HepG2 (cell line): ENCODE results near the gene ATP1A1. TPM values are rescaled to one million over a fixed set of nuclear protein-coding genes. Genes with fewer than 3 reads are reported as not detected.
A peak's percentile ranks its signal among the peaks of the same experiment; 100 is the strongest.

Experiments
- ARID2 ChIP-seq: sonication (generic); formaldehyde crosslinking; IDR thresholded peaks from 2 replicates; pipeline ENCODE4 v1.8.1; 2022; ENCODE audit warnings: mild to moderate bottlenecking, missing genetic modification reagents, borderline replicate concordance
- ASH2L ChIP-seq: fragments of 300-600, 200-600 bp; sonication (generic); IDR thresholded peaks from 2 replicates; pipeline ENCODE4 v1.7.0; 2017; ENCODE audit warnings: low read depth, mild to moderate bottlenecking, moderate library complexity, mixed read lengths, low read length; ENCODE audit not compliant: insufficient read length
- CEBPB ChIP-seq: IDR thresholded peaks from 2 replicates; pipeline ENCODE4 v1.6.1; 2011; ENCODE audit warnings: low read depth, low read length, improper control_type of control experiment, borderline replicate concordance
- CREM ChIP-seq, 2 experiments: sonication (generic) in 1 of 2; formaldehyde crosslinking in 1 of 2; IDR thresholded peaks; 2 replicates each; pipeline versions ENCODE4 v1.4.0 to v1.6.1; 2016 to 2020; ENCODE audit warnings: antibody characterized with exemption in 1 of 2, mild to moderate bottlenecking in 1 of 2, missing genetic modification reagents in 1 of 2
- GPN1 ChIP-seq: sonication (generic); formaldehyde crosslinking; IDR thresholded peaks from 2 replicates; pipeline ENCODE4 v1.5.1; 2020; ENCODE audit warnings: missing genetic modification reagents, borderline replicate concordance
- HNRNPK ChIP-seq: fragments of 200-400 bp; formaldehyde crosslinking; IDR thresholded peaks from 2 replicates; pipeline ENCODE4 v1.6.1; 2018; ENCODE audit warnings: low read length, low read depth, moderate library complexity, mild to moderate bottlenecking; ENCODE audit not compliant: poor library complexity, severe bottlenecking
- ISL2 ChIP-seq: sonication (generic); formaldehyde crosslinking; IDR thresholded peaks from 2 replicates; pipeline ENCODE4 v1.5.0; 2020; ENCODE audit warnings: missing genetic modification reagents
- JUNB ChIP-seq: sonication (generic); formaldehyde crosslinking; IDR thresholded peaks from 2 replicates; pipeline ENCODE4 v1.8.0; 2022; ENCODE audit warnings: missing genetic modification reagents, mild to moderate bottlenecking, borderline replicate concordance
- MBNL3 ChIP-seq: fragments of 250-450 bp; sonication (Bioruptor Pico); conservative IDR thresholded peaks from 2 replicates; pipeline ENCODE4 v1.8.0; 2022; ENCODE audit warnings: mild to moderate bottlenecking, inconsistent platforms
- POLR2A ChIP-seq, 2 experiments: IDR thresholded peaks; 2 replicates each; pipeline ENCODE4 v1.6.1; 2011; ENCODE audit warnings: low read depth in 2 of 2, low read length in 2 of 2, mild to moderate bottlenecking in 1 of 2, moderate library complexity in 1 of 2; ENCODE audit not compliant: insufficient read depth in 1 of 2
- RBAK ChIP-seq: sonication (generic); formaldehyde crosslinking; IDR thresholded peaks from 2 replicates; pipeline ENCODE4 v1.5.1; 2020; ENCODE audit warnings: mild to moderate bottlenecking, missing genetic modification reagents
- RXRB ChIP-seq: IDR thresholded peaks from 2 replicates; pipeline ENCODE4 v1.6.1; 2016; ENCODE audit warnings: borderline replicate concordance, missing genetic modification reagents, missing compliant biosample characterization
- SALL1 ChIP-seq: sonication (generic); formaldehyde crosslinking; IDR thresholded peaks from 2 replicates; pipeline ENCODE4 v1.8.0; 2022; ENCODE audit warnings: mild to moderate bottlenecking, missing genetic modification reagents
- SOX5 ChIP-seq: IDR thresholded peaks from 2 replicates; pipeline ENCODE4 v1.6.1; 2016; ENCODE audit warnings: borderline replicate concordance
- TBX2 ChIP-seq: sonication (generic); formaldehyde crosslinking; IDR thresholded peaks from 2 replicates; pipeline ENCODE4 v1.5.0; 2020; ENCODE audit warnings: missing genetic modification reagents, mild to moderate bottlenecking, borderline replicate concordance
- TCF12 ChIP-seq, 2 experiments: fragments of 450-650 bp in 1 of 2; sonication (generic) in 1 of 2; formaldehyde crosslinking in 1 of 2; IDR thresholded peaks; 2 replicates each; pipeline versions ENCODE4 v1.6.1 to v1.8.0; 2017 to 2022; ENCODE audit warnings: antibody characterized with exemption in 1 of 2, mild to moderate bottlenecking in 1 of 2, missing genetic modification reagents in 1 of 2, moderate library complexity in 1 of 2
- TIGD3 ChIP-seq: sonication (generic); formaldehyde crosslinking; IDR thresholded peaks from 2 replicates; pipeline ENCODE4 v1.5.1; 2020; ENCODE audit warnings: mild to moderate bottlenecking, missing genetic modification reagents, borderline replicate concordance
- ZBTB7B ChIP-seq: sonication (generic); formaldehyde crosslinking; IDR thresholded peaks from 2 replicates; pipeline ENCODE4 v1.4.0; 2020; ENCODE audit warnings: missing genetic modification reagents
- ZC3H4 ChIP-seq: sonication (generic); formaldehyde crosslinking; IDR thresholded peaks from 2 replicates; pipeline ENCODE4 v1.4.0; 2020; ENCODE audit warnings: missing genetic modification reagents, borderline replicate concordance
- ZFP1 ChIP-seq: IDR thresholded peaks from 2 replicates; pipeline ENCODE4 v1.6.1; 2016
- ZNF331 ChIP-seq: sonication (generic); formaldehyde crosslinking; IDR thresholded peaks from 2 replicates; pipeline ENCODE4 v1.4.0; 2020; ENCODE audit warnings: missing genetic modification reagents
- ZNF350 ChIP-seq: sonication (generic); formaldehyde crosslinking; IDR thresholded peaks from 2 replicates; pipeline ENCODE4 v1.4.0; 2020; ENCODE audit warnings: mild to moderate bottlenecking, low read depth, missing genetic modification reagents, borderline replicate concordance
- ZNF484 ChIP-seq: sonication (generic); formaldehyde crosslinking; IDR thresholded peaks from 2 replicates; pipeline ENCODE4 v1.5.1; 2020; ENCODE audit warnings: mild to moderate bottlenecking, low read depth, missing genetic modification reagents, borderline replicate concordance
- ZNF747 ChIP-seq: sonication (generic); formaldehyde crosslinking; IDR thresholded peaks from 2 replicates; pipeline ENCODE4 v1.8.1; 2023; ENCODE audit warnings: missing genetic modification reagents, mild to moderate bottlenecking, borderline replicate concordance
- ZNF772 ChIP-seq: sonication (generic); formaldehyde crosslinking; IDR thresholded peaks from 2 replicates; pipeline ENCODE4 v1.5.0; 2020; ENCODE audit warnings: mild to moderate bottlenecking, missing genetic modification reagents
- polyA plus RNA-seq, 8 experiments: library from polyadenylated mRNA; depleted of rRNA in 3 of 8; stranded (reverse) in 7 of 8; unstranded in 1 of 8; fragments of >200 nt; fragmentation: Illumina TruSeq in 4 of 8; extraction: Trizol in 4 of 8; gene quantifications; 2 replicates each; pipeline versions ENCODE4 v1.2.1 to v1.2.3, GENCODE V29; 2011 to 2016; ENCODE audit warnings: low read depth in 4 of 8, missing spikeins in 1 of 8, mixed read lengths in 1 of 8; ENCODE audit not compliant: insufficient read depth in 1 of 8
- total RNA-seq, 5 experiments: library from RNA; depleted of rRNA; stranded (reverse); fragments of >200 nt; fragmentation: Illumina TruSeq; extraction: Trizol; gene quantifications; 2 replicates each; pipeline ENCODE4 v1.2.3, GENCODE V29; 2016; ENCODE audit warnings: low read depth in 1 of 5
- TF ChIP-seq, protein P1 (sequence below): sonication (generic); formaldehyde crosslinking; IDR thresholded peaks from 2 replicates; pipeline ENCODE4 v1.4.0; 2020; ENCODE audit warnings: missing genetic modification reagents, mild to moderate bottlenecking, borderline replicate concordance

ATP1A1 gene
- total and polyA plus RNA-seq, 2 of the 13 experiments (the other 11 are each of a cell fraction or from before 2014, with no cell fraction given) = 280 to 705 TPM

DNA sequence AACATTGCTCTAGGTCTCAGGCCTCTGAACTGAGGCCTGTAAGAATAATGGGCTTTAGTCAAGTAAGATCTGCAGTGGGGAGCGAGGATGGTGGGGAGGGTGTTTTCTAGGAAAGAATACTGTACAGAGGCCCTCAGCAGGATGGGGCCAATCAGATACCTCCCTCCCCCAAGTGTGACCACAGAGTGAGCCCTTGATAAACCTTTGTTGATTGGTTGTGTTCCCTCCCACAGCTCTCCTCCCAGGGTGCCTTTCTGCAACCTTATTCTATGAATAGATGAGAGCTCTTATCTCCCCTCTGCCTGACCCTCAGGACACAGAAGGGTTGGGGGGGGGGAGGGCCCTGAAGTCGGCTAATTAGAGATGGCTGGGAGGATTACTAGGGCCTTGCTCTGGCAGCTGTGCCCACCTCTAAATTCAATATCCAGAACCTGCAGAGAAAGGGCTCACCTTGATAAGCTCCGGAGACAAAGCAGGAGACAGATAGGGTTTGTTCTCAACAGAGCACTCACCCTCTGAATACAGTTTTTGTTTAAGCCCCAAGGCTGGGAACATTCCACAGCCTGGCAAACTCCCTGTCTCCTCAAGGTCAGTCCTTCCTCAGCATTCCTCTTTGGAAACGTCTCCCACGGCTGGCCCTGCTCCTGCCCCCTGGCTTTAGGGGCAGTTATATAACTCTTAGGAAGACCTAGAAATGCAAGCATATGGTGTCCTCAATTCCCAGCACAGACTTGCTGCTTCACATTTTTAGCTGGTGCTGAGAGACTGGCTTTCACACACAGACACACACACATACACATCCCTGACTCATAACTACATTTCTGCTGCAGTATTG, 42.9 kb downstream of the ATP1A1 start (continued):
- TF ChIP-seq CEBPB (no peak), ASH2L (no peak), ARID2 (CRISPR knock-in tag) (no peak), RXRB (CRISPR knock-in tag) (peak; percentile 47; the same call in 1 of the 2 replicates), TBX2 (CRISPR knock-in tag) (no peak), GPN1 (CRISPR knock-in tag) (no peak), ZC3H4 (CRISPR knock-in tag) (0 out of 2 replicates have a peak, but pooled peaks have one; percentile 61), ZBTB7B (CRISPR knock-in tag) (peak; percentile 62; the same call in 1 of the 2 replicates), ZFP1 (CRISPR knock-in tag) (no peak), RBAK (CRISPR knock-in tag) (no peak), ZNF350 (CRISPR knock-in tag) (no peak), TIGD3 (CRISPR knock-in tag) (no peak), POLR2A (IDR thresholded peaks at IDR 0.05; ENCODE audit: insufficient read depth in 1 of 2, low read depth in 2 of 2, low read length in 2 of 2) (peak; percentile 23 to 35; a peak in 1 of 4 replicates), SALL1 (0 out of 2 replicates have a peak, but pooled peaks have one; percentile 32), ZNF772 (CRISPR knock-in tag) (no peak), ZNF484 (CRISPR knock-in tag) (no peak), ZNF331 (CRISPR knock-in tag) (0 out of 2 replicates have a peak, but pooled peaks have one; percentile 5), ZNF747 (CRISPR knock-in tag) (no peak), MBNL3 (no peak), CREM (IDR thresholded peaks at IDR 0.05) (no peak; the same call in 1 of the 2 replicates), CREM (CRISPR knock-in tag; IDR thresholded peaks at IDR 0.05) (no peak), SOX5 (CRISPR knock-in tag) (no peak), HNRNPK (no peak), TCF12 (IDR thresholded peaks at IDR 0.05) (no peak), TCF12 (CRISPR knock-in tag; IDR thresholded peaks at IDR 0.05) (no peak), JUNB (CRISPR knock-in tag) (no peak), ISL2 (CRISPR knock-in tag) (peak; percentile 46; the same call in 1 of the 2 replicates)
- TF ChIP-seq, protein P1, sequence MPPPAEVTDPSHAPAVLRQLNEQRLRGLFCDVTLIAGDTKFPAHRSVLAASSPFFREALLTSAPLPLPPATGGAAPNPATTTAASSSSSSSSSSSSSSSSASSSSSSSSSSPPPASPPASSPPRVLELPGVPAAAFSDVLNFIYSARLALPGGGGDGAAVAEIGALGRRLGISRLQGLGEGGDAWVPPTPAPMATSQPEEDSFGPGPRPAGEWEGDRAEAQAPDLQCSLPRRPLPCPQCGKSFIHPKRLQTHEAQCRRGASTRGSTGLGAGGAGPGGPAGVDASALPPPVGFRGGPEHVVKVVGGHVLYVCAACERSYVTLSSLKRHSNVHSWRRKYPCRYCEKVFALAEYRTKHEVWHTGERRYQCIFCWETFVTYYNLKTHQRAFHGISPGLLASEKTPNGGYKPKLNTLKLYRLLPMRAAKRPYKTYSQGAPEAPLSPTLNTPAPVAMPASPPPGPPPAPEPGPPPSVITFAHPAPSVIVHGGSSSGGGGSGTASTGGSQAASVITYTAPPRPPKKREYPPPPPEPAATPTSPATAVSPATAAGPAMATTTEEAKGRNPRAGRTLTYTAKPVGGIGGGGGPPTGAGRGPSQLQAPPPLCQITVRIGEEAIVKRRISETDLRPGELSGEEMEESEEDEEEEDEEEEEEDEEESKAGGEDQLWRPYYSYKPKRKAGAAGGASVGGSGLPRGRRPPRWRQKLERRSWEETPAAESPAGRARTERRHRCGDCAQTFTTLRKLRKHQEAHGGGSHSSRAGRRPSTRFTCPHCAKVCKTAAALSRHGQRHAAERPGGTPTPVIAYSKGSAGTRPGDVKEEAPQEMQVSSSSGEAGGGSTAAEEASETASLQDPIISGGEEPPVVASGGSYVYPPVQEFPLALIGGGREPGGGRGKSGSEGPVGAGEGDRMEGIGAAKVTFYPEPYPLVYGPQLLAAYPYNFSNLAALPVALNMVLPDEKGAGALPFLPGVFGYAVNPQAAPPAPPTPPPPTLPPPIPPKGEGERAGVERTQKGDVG (CRISPR knock-in tag) = no peak
